ENCODE measurements around the gene RTN4RL2.

RTN4RL2 gene

DNA sequence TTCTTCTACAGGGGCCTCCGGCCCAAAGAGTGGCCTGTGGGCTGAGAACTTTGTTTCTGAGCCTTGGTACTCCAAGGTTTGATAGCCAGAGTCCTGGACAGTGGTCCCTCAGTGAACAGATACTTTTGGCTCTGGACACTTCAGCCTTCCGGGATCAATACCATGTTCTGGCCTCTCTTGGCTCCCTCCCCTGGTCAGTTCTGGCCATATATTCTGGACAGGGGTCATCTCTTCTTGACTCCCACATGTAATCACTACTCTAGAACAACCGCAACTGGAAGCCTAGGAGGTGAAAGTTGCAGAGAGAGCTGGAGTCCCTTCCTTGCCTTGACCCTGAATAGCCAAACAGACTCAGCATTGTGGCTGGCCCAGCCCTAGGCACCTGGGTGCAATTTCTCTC, 2.3 kb downstream of the RTN4RL2 start:
- DNase-seq (ENCODE audit: low spot score), result no peak

DNA sequence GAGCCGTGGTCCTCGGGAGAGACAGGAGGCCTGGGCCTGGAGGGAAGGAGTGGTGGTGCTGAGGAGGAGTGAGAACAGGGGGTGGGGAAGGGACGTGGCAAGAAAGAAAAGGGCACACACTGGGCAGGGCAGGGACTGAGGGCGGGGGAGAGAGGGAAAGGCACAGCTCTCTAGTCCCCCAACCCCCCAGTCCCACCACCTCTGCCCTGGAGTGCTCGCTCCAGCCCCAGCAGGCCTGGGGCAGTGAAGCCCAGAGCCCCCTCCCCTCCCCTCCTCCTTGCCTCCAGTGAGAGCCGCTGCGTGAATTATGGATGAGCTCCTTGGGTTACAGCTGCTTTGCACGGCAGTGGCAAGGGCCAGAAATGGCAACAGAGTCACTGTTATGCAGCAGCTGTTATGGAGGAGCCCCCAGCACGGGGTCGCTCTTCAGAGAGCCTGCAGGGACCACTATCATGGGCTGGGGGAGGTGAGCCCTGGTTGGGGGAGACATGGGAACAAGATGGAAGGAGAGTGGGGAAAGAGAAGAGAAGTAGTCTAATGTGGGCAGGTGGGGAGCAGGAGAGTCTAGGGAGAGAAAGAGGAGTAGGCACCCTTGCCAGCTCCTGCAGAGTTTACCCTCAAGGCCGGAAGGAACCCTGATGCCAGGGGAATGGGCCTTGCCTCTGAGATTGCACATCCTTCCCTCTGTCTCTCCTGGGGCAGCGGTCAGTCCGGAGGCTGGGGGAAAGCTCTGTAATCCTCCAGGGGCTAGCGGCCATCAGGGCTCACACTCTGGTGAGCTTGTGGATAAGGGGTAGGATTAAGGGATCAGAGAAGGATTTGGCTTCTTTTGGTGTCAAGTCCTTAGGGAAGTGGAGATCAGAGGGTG, 3.6 kb downstream of the RTN4RL2 start:
- DNase-seq (ENCODE audit: low spot score), result no peak

DNA sequence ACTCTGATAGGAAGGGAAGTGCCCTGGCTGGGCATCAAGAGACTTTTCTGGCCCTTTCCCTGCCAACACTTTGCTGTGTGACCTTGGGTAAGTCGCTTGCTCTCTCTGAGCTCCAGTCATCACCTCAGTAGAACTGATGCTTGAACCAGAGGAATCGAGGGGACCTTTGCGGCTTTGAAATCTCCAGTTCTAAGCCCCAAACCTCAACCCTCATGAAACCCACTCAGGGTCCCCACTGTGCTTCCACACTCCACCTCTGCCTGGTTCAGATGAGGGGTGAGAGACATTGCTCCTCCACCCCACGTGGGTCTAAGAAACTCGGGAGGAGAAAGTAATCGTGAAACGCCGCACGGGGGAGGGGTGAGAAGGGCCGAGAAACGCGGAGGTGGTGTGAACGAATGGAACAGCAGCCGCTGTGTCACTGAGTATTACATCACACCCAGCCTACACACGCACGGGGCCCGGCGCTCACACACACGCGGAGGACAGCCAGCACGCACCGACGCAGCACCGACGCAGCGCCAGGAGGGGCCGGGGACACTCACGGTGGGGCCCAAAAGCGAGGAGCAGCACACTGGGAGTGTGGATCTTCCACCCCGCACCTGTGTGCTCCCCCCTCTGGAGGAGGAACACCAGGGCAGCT, 4.3 kb downstream of the RTN4RL2 start:
- no peak for DNase-seq (ENCODE audit: low spot score)

DNA sequence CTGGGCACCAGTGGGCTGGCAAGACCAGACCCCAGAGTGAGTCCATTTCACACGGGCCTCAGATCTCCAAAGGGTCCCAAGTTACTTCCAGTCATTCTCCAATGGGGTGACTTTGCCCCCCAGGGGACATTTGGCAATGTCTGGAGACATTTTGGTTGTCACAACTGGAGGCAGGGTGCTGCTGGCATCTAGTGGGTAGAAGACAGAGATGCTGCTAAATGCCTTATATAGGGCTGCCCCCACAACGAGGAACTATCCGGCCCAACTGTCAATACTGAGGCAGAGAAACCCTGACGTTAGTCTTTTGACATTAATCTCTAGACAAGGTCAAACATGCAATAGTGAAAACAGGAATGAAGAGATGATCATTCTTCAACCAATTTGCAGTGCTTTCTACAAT, 6.4 kb downstream of the RTN4RL2 start:
- DNase-seq (ENCODE audit: low spot score), result no peak

DNA sequence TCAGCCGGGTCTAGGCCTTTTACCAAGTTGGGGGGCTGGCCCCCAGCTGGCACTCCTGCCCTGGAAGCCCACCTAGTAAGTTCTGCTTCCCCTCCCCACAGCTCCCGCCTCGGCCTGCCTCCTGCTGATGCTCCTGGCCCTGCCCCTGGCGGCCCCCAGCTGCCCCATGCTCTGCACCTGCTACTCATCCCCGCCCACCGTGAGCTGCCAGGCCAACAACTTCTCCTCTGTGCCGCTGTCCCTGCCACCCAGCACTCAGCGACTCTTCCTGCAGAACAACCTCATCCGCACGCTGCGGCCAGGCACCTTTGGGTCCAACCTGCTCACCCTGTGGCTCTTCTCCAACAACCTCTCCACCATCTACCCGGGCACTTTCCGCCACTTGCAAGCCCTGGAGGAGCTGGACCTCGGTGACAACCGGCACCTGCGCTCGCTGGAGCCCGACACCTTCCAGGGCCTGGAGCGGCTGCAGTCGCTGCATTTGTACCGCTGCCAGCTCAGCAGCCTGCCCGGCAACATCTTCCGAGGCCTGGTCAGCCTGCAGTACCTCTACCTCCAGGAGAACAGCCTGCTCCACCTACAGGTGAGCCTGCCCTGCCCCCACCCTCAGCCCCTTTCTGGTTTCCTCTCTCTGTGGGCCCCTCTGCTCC, 7.3 kb downstream of the RTN4RL2 start:
- DNase-seq (ENCODE audit: low spot score), result no peak

DNA sequence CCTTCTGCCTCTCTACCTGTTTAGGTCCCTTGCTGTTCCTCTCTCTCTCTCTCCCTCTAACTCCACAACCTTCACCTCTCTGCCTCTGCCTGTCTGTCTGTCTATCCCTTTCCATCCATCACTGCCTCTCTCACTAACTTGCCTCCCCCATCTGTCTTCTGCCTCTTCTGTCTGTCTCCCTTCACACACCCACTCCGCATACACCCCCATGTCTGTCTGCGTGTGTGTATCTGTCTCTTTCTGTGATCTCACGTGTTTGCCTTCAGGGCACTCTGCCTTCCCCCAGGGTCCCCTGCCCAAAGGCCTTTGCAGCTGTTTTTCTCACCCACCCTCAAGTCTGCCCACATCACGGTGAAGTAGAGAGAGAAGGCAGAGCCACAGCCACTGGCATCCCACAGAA, 7.9 kb downstream of the RTN4RL2 start:
- no peak for DNase-seq (ENCODE audit: low spot score)

DNA sequence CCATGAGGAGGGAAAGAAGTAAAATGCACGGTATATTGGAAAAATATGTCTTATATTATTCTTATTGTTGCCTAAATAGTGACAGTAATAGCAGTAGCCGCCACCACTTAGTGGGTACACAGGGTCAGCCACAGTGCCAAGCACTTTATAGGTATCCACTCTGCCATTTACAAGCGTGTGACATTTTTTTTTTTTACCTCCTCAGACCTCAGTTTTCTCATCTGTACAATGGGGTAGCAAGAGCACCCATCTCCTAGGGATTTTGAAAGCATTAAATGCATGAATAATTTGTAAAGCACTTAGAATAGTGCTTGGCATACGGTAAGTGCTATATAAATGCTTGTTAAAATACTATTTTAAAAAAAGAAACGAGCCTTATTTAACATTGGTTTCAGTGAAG, 8.9 kb downstream of the RTN4RL2 start:
- DNase-seq (ENCODE audit: low spot score), result no peak

DNA sequence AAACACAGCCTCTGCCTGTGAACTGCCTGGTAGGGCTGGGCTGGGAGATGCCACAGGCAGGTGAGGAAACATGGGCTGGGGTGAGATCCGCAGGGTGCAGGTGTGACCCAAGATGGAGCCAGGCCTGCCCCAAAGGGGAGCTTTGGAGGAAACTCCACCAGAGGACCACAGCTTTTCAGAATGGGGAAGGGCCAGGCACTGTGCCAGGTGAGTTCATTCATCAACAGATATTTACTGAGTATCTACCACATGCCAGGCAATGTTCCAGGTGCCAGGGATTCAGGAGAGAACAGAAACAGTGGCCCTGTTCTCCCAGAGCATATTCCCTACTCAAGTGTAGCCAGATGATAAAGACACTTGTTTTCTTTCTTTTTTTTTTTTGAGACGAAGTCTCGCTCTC, 11.2 kb downstream of the RTN4RL2 start:
- no peak for DNase-seq (ENCODE audit: low spot score)

DNA sequence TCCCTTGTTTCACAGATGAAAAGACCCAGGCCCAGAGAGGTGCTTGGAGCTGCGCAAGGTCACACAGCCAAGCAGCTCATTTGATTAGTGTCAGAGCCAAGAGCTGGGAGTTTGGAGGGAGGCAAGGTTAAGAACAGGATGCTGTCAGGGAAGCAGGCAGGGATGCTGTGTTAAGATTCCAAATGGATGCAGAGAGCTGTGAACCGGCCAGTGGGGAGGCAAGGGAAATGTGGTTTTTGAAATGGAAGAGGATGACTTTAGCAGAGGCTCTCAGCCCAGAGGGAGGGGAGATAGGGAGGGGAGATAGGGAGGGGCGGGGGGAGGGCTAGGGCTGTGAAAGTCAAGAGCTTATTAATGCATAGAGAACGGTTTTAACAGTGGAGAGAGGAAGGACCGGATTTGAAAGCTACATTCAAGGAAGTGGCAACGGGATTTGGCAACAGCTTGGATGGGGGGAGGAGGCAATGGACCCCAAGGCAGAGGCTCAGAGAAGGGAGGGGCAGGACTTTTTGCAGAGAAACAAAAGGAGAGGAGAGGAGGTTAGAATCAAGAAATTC, 13.0 kb downstream of the RTN4RL2 start:
- DNase-seq (ENCODE audit: low spot score), result no peak

DNA sequence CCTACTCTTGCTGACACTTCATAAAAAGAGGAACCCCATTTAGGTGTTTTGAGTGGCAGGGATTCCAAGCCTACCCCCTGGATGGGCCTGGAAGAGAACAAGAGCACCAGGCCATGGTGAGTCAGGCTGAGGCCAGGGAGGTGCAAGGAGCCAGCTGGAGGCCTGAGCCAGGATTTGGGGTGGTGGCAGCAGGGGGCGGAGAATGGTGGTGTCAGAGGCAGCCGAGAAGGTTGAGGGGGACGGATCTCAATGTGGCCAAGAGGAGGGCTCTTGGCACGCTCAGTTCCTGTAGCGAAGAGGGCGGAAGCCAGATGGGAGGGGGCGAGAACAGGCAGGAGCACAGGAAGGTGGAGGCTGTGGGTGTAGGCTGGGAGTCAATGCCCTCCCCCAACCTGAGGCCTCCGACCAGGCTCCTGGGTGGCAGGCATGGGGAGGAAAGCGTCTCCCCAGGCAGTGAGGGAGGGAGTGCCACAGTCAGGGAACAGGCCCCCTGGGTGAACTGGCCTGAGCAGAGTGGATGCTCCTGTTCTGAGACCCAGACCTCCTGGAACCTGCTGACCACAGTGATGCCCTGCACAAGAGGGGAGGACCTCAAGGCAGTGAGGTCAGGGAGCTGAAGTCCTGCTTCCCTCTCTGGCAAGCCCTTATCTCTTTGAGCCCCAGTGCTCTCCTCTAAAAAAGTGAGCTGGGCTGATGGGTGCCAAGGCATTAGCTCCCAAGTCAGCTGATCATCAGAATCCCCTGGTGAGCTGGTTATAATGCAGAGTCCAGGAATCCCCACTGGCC, 13.9 kb downstream of the RTN4RL2 start:
- peak; percentile 35 for DNase-seq (ENCODE audit: low spot score)

DNA sequence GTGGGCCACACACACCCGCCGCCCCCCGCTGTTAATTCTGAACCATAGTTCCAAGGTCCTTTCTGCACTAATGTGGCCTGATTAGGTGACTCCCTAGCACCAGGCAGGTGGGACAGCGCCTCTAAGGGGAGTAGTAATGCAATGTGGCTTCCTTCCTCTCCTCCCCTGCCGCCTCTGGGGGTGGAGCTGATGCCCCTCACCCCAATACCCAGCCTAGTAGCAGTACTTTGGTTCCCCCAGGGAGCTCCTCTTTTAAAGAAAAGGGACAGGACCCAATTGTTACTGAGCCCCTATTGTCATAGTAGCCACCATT, 14.4 kb downstream of the RTN4RL2 start:
- no peak for DNase-seq (ENCODE audit: low spot score)

DNA sequence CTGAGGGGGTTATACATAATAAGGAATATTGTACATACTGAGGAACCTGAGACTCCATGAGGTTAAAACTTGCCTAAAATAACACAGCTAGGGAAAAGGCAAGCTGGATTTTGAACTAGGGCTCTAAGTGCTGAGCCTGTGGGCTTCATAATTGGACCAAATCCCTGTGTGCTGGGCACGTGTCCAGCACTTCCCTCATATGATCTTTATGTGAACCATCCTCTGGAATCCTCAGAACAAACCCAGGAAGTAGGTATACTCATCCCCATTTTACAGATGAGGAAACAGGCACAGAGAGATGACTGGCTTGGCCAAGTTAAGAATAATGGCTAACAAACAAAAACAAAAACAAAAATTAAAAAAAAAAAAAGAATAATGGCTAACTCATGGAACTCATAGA, 14.9 kb downstream of the RTN4RL2 start:
- no peak for DNase-seq (ENCODE audit: low spot score)

DNA sequence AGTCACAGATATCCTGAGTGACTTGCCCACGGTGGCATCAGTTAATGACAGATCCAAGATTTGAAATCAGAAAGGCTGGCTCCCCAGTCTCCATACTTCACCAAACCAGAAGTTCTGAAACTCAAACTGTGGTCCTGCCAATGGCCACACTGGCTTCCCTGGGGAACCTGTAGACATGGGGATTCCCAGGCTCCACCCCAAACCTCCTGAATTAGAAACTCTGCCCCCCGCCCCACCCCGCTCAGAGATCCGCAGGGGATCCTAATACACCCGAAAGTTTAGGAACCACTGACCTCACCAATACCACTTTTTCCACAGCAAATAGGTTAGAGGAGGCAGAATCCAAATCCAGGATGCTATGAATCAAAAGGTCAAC, 15.3 kb downstream of the RTN4RL2 start:
- DNase-seq (ENCODE audit: low spot score), result no peak

DNA sequence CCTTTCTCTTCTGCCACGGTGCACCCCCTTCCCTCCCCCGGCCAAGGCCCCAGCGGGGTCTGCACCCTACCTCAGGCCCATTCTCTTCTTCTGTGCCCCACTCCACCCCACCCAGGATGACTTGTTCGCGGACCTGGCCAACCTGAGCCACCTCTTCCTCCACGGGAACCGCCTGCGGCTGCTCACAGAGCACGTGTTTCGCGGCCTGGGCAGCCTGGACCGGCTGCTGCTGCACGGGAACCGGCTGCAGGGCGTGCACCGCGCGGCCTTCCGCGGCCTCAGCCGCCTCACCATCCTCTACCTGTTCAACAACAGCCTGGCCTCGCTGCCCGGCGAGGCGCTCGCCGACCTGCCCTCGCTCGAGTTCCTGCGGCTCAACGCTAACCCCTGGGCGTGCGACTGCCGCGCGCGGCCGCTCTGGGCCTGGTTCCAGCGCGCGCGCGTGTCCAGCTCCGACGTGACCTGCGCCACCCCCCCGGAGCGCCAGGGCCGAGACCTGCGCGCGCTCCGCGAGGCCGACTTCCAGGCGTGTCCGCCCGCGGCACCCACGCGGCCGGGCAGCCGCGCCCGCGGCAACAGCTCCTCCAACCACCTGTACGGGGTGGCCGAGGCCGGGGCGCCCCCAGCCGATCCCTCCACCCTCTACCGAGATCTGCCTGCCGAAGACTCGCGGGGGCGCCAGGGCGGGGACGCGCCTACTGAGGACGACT, 15.9 kb downstream of the RTN4RL2 start:
- no peak for DNase-seq (ENCODE audit: low spot score)

DNA sequence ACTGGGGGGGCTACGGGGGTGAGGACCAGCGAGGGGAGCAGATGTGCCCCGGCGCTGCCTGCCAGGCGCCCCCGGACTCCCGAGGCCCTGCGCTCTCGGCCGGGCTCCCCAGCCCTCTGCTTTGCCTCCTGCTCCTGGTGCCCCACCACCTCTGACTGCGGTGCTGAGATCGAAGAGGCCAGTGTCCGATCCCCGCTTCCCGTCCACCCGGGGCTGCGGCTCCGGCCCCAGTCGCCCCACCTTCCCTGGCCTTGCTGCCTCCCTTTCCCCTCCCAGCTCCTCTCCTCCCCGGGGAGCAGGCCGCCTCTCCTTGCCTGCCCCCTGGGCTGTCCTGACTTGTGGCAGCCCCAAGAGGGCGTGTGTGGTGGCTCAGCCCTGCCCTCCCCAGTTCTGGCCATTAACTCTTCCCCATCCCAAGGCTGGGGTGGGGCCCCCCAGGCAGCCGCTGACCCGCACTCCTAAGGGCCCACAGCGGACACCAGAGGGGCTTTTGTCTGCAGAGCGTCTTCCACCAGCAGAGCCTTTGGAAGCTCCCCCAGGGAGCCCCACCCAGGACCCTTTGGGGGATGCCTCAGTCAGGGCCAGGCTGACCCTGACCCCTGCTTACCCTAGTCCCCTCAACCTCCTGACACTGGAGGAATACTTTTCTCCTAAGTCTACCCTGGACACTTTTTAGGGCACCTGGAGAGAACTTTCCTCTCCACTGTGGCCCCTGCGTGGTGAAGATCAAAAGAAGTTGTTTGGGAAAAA, 16.6 kb downstream of the RTN4RL2 start:
- no peak for DNase-seq (ENCODE audit: low spot score)

DNA sequence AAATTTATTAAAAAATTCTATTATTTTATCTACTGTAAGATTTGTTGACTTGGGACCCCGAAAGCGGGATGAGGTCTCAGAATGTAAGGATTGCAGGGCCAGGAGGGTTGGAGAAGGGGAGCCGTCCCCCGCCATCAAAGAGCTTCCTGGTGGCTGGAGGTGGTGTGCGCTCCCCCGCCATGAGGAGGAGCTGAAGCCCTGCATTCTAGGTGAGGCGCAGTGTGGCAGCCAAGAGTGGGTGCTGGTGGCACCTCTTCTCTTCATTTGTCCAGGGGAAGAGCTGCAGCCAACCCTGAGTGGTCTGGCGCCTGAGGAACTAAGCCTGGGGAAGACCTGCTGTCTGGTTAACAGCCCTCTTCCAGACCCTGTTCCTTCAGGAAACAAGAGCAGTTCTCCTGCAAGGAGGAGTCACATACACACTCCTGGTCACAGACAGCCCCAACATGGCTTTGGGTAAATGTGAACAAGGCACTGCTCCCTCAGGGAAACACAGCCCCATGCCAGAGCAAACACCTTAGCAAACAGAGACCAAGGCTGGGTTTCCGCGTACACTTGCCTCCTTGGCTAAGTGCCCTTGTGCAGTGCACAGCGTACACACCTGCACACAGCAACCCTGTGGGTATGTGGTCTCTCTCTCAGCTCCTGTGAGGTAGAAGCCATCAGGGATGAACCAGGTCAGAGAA, 17.3 kb downstream of the RTN4RL2 start:
- DNase-seq (ENCODE audit: low spot score), result no peak

DNA sequence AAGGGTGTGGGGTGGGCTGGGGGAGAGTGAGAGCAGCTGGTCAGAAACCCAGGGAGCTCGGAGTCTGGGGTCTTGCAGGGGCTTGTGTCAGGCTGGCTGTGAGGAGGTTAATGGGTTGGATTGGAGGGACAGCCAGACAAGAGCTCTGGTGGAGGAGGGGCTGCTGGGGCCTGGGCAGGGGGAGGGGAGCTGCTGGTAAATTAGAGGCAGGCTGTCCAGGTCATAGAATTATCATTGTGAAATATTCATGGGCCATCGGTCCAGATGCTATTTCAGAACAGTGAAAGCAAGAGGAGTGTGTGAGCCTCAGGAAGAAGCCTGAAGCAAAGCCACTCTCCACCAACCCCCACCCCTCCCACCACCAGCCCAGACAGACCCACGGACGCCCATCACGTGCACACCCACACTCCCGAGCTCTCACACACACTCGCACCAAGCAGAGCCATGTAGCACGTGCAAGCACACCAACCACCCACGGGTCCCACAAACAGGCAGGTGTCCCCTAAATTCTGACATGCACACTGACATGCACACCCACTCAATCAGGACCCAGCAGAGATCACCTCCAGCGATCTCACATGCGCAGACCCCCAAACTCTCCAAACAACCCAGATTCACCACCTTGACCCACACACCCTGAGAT, 18.8 kb downstream of the RTN4RL2 start:
- no peak for DNase-seq (ENCODE audit: low spot score)

DNA sequence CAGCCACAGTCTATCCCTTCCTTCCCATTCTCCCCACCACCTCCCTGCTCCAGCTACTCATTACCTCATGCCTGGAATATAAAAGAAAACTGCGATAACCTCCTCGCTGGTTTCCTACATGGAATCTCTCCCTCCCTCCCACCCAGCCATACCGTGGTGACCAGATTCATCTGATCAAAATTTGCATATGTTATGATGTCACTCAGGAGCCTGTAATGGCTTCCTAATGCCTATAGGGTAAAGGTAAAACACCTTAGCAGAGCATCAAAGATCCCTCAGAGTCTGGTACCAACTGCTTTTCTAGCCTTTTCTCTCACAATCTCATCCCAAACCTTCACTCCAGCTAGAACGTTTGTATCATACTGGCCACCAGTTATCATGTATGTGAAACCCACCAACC, 19.6 kb downstream of the RTN4RL2 start:
- no peak for DNase-seq (ENCODE audit: low spot score)

DNA sequence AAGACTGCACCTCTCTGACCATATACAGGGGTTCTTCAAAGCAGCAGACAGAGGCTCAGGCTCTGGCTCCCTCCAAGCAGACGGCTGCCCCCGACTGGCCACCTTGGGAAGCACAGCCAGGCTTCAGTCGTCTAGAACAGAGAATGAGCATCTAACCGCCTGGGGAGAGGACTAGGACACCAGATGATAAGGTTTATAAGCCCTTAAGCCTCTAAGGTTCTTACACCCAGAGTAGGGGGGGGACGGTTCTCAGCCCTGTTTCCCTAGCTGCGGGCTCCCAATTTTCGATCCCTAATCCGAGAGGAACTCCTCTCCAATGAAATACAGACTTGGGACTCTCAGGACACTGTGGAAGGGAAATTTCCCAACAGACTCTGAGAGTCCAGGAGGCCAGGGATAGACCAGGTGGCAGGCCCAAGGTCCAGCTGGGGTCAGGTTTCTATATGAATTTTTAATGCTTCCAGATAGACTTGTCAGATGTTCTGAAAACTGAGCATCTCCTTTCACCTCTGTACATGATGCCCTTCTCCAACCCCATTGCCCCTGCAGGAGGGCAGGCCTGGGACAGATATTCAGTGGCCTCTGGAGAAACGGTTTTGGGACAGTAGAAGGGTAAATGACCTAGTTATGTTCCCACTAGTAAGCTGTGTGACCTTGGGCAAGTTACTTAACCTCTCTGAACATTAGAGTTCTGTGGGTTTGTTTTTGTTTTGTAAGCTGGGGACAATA, 20.2 kb downstream of the RTN4RL2 start:
- DNase-seq (ENCODE audit: low spot score), result peak; percentile 69

All from activated CD4-positive, alpha-beta T cell treated with anti-CD3 and anti-CD28 coated beads, Interleukin-2, Interleukin-4, amounts not matched to agents 100 ng/mL and 50 ng/mL, durations not matched to agents 16 hours and 8 hours (primary cell).